Keratinocyte (primary cell): ENCODE measurements around the gene TAS2R14. TPM values are rescaled to one million over a fixed set of nuclear protein-coding genes. Genes with fewer than 3 reads are reported as not detected.

ENCODE experiments used
- DNase-seq: peaks from one replicate; pipeline ENCODE4 v3.0.0-alpha.2; 2011; ENCODE audit warnings: low read depth, missing footprints, low spot score
- FAIRE-seq: peaks from 2 replicates; lab custom pipeline; 2011; peaks lifted over from hg19 to GRCh38; lab: Jason Lieb, UNC
- H2AFZ ChIP-seq: 2 replicates; pipeline ENCODE4 v1.6.0; 2012; ENCODE audit warnings: low read length, control low read depth, inconsistent platforms; ENCODE audit not compliant: control insufficient read depth
- H3K27ac ChIP-seq: 2 replicates; pipeline ENCODE4 v1.5.1; 2011; ENCODE audit warnings: low read length; ENCODE audit not compliant: control insufficient read depth, insufficient read depth
- H3K27me3 ChIP-seq: 3 replicates; pipeline ENCODE4 v1.6.0; 2011; ENCODE audit warnings: low read length; ENCODE audit not compliant: control insufficient read depth, insufficient read depth; ENCODE audit errors: extremely low read depth
- H3K36me3 ChIP-seq, 2 experiments: 2 replicates in 1 of 2; 3 replicates in 1 of 2; pipeline ENCODE4 v1.5.1; 2011; ENCODE audit warnings: low read length in 2 of 2, mild to moderate bottlenecking in 1 of 2; ENCODE audit not compliant: control insufficient read depth in 2 of 2, insufficient read depth in 2 of 2; ENCODE audit errors: extremely low read depth in 1 of 2
- H3K4me1 ChIP-seq: 3 replicates; pipeline ENCODE4 v1.5.1; 2011; ENCODE audit warnings: low read length; ENCODE audit not compliant: control insufficient read depth, insufficient read depth; ENCODE audit errors: extremely low read depth
- H3K4me2 ChIP-seq: 3 replicates; pipeline ENCODE4 v1.6.0; 2011; ENCODE audit warnings: low read depth, low read length; ENCODE audit not compliant: control insufficient read depth, insufficient read depth; ENCODE audit errors: extremely low read depth
- H3K4me3 ChIP-seq, 3 experiments: fragments of 200-600 bp in 1 of 3; sonication (generic) in 1 of 3; 2 replicates in 2 of 3; 3 replicates in 1 of 3; pipeline ENCODE4 v1.5.1; 2011 to 2016; ENCODE audit warnings: low read length in 3 of 3, mild to moderate bottlenecking in 3 of 3, control low read depth in 2 of 3, inconsistent platforms in 1 of 3, low read depth in 1 of 3, mixed read lengths in 1 of 3, mixed run types in 1 of 3, moderate library complexity in 1 of 3; ENCODE audit not compliant: control insufficient read depth in 2 of 3, insufficient read depth in 2 of 3; ENCODE audit errors: extremely low read depth in 1 of 3
- H3K79me2 ChIP-seq: 2 replicates; pipeline ENCODE4 v1.6.0; 2012; ENCODE audit warnings: low read length; ENCODE audit not compliant: control insufficient read depth, insufficient read depth
- H3K9ac ChIP-seq: 3 replicates; pipeline ENCODE4 v1.6.0; 2011; ENCODE audit warnings: low read length; ENCODE audit not compliant: control insufficient read depth, insufficient read depth; ENCODE audit errors: extremely low read depth
- H3K9me1 ChIP-seq: 3 replicates; pipeline ENCODE4 v1.6.0; 2011; ENCODE audit warnings: low read length; ENCODE audit not compliant: control insufficient read depth, insufficient read depth; ENCODE audit errors: extremely low read depth
- H3K9me3 ChIP-seq: 2 replicates; pipeline ENCODE4 v1.5.1; 2012; ENCODE audit warnings: low read depth, low read length; ENCODE audit not compliant: control insufficient read depth
- H4K20me1 ChIP-seq: 3 replicates; pipeline ENCODE4 v1.6.0; 2011; ENCODE audit warnings: low read length; ENCODE audit not compliant: control insufficient read depth, insufficient read depth; ENCODE audit errors: extremely low read depth
- CTCF ChIP-seq, 3 experiments: IDR thresholded peaks in 1 of 3; conservative IDR thresholded peaks in 1 of 3; optimal IDR thresholded peaks in 1 of 3; 2 replicates in 2 of 3; 3 replicates in 1 of 3; pipeline versions ENCODE3 to v1.5.1; 2011; ENCODE audit warnings: low read length in 3 of 3, mild to moderate bottlenecking in 3 of 3, moderate library complexity in 2 of 3, control low read depth in 1 of 3, inconsistent platforms in 1 of 3; ENCODE audit not compliant: insufficient read depth in 2 of 3; ENCODE audit errors: extremely low read depth in 1 of 3
- EZH2 ChIP-seq: IDR thresholded peaks from one replicate; pipeline ENCODE4 v1.6.1; 2012; ENCODE audit warnings: inconsistent platforms, mild to moderate bottlenecking, low read length, moderate library complexity
- dilution Hi-C: fragments of 300-500 bp; cut with MboI; formaldehyde crosslinking; loops from one replicate; pipeline ENCODE4 v1.7.0; 2020; ENCODE audit warnings: low sequenced_read_pairs; ENCODE audit not compliant: extremely low pct_ligation_motif_present
- polyA plus RNA-seq, 5 experiments: library from polyadenylated mRNA; depleted of rRNA in 3 of 5; stranded (reverse) in 3 of 5; stranded (forward) in 1 of 5; unstranded in 1 of 5; fragments of >200 nt; gene quantifications; 1 replicate in 1 of 5; 2 replicates in 3 of 5; 3 replicates in 1 of 5; pipeline versions ENCODE4 v1.2.1 to v1.2.3, GENCODE V29; 2011 to 2012; ENCODE audit warnings: missing spikeins in 2 of 5, low read depth in 1 of 5, low replicate concordance in 1 of 5

The TAS2R14 gene
- polyA plus RNA-seq, 1 donor (not counting 4 experiments of a cell fraction or from before 2014, with no cell fraction given) = 1.2 TPM

GRCh38 chr12:10891937-10892336 lies 47.1 kb downstream of the TAS2R14 start:
- H3K4me3 ChIP-seq = no peak overlapping the region
- H4K20me1 ChIP-seq = no peaks in the 10 kb centered on the region
- H3K9ac ChIP-seq = no peak overlapping the region
- H3K27ac ChIP-seq = no peak overlapping the region
- H3K4me2 ChIP-seq = no peak overlapping the region
- DNase-seq (no peak), FAIRE-seq (no peak)
- no peaks in the 10 kb centered on the region for H3K79me2 ChIP-seq
- no peak overlapping the region for H2AFZ ChIP-seq
- H3K9me1 ChIP-seq = no peaks in the 10 kb centered on the region
- no peaks in the 10 kb centered on the region for H3K36me3 ChIP-seq
- TF ChIP-seq EZH2 (no peak), CTCF (optimal IDR thresholded peaks at IDR 0.05 in 1 of 3, IDR thresholded peaks at IDR 0.05 in 1 of 3, conservative IDR thresholded peaks at IDR 0.05 in 1 of 3; ENCODE audit: extremely low read depth in 1 of 3, insufficient read depth in 2 of 3, low read length in 3 of 3) (no peak)
- H3K4me1 ChIP-seq = no peaks in the 10 kb centered on the region
- dilution Hi-C loops = no loop called here
- H3K9me3 ChIP-seq = no peaks in the 10 kb centered on the region
- H3K27me3 ChIP-seq = no peaks in the 10 kb centered on the region

GRCh38 chr12:10889226-10889625 lies 49.8 kb downstream of the TAS2R14 start:
- no peak overlapping the region for H3K4me2 ChIP-seq
- no peak for DNase-seq
- H3K36me3 ChIP-seq = no peaks in the 10 kb centered on the region
- no peak for TF ChIP-seq EZH2
- no peak for TF ChIP-seq CTCF (optimal IDR thresholded peaks at IDR 0.05 in 1 of 3, IDR thresholded peaks at IDR 0.05 in 1 of 3, conservative IDR thresholded peaks at IDR 0.05 in 1 of 3; ENCODE audit: extremely low read depth in 1 of 3, insufficient read depth in 2 of 3, low read length in 3 of 3)
- H3K9me1 ChIP-seq = no peaks in the 10 kb centered on the region
- H2AFZ ChIP-seq = no peak overlapping the region
- H3K27me3 ChIP-seq = no peaks in the 10 kb centered on the region
- dilution Hi-C loops = no loop called here
- no peaks in the 10 kb centered on the region for H3K9me3 ChIP-seq
- H3K27ac ChIP-seq = no peak overlapping the region
- H3K9ac ChIP-seq = no peak overlapping the region
- H3K4me3 ChIP-seq = no peak overlapping the region
- no peaks in the 10 kb centered on the region for H3K79me2 ChIP-seq
- no peaks in the 10 kb centered on the region for H3K4me1 ChIP-seq
- FAIRE-seq = no peak
- no peaks in the 10 kb centered on the region for H4K20me1 ChIP-seq

Other genes with a start within 250 kb of the TAS2R14 start
- 127 to 367 TPM (median 170 TPM) in 3 replicates for gene YBX3, start 215.9 kb downstream of the TAS2R14 start, polyA plus RNA-seq
- not detected in 3 replicates for gene TAS2R7, start 136.6 kb downstream of the TAS2R14 start, polyA plus RNA-seq
- not detected in 3 replicates for gene TAS2R8, start 132.0 kb downstream of the TAS2R14 start, polyA plus RNA-seq
- gene TAS2R9, start 129.1 kb downstream of the TAS2R14 start, polyA plus RNA-seq = not detected in 3 replicates
- 0.10 to 0.22 TPM in 2 of 3 replicates, not detected in the other for gene TAS2R10, start 112.9 kb downstream of the TAS2R14 start, polyA plus RNA-seq
- 2.5 to 4.0 TPM (median 2.7 TPM) in 3 replicates for gene PRR4, start 89.8 kb downstream of the TAS2R14 start, polyA plus RNA-seq
- gene PRH1, start 55.0 kb downstream of the TAS2R14 start, polyA plus RNA-seq = 4.5 to 5.5 TPM (median 4.9 TPM) in 3 replicates
- 0.08 to 0.14 TPM in 2 of 3 replicates, not detected in the other for gene TAS2R13, start 29.7 kb downstream of the TAS2R14 start, polyA plus RNA-seq
- 0.12 to 0.13 TPM in 2 of 3 replicates, not detected in the other for gene PRH2, start 10.0 kb downstream of the TAS2R14 start, polyA plus RNA-seq
- 0.10 TPM in 1 of 3 replicates, not detected in the others for gene TAS2R50, start 47.6 kb upstream of the TAS2R14 start, polyA plus RNA-seq
- 0.08 to 0.43 TPM (median 0.41 TPM) in 3 replicates for gene TAS2R20, start 59.0 kb upstream of the TAS2R14 start, polyA plus RNA-seq
- gene TAS2R19, start 83.4 kb upstream of the TAS2R14 start, polyA plus RNA-seq = 0.17 to 0.31 TPM in 2 of 3 replicates, not detected in the other
- gene TAS2R31, start 92.1 kb upstream of the TAS2R14 start, polyA plus RNA-seq = 0.08 to 0.28 TPM in 2 of 3 replicates, not detected in the other
- 0.10 to 0.13 TPM in 2 of 3 replicates, not detected in the other for gene TAS2R46, start 123.0 kb upstream of the TAS2R14 start, polyA plus RNA-seq
- 0.34 TPM in 1 of 3 replicates, not detected in the others for gene TAS2R43, start 153.1 kb upstream of the TAS2R14 start, polyA plus RNA-seq
- gene TAS2R30, start 195.4 kb upstream of the TAS2R14 start, polyA plus RNA-seq = 0.03 to 0.18 TPM in 2 of 3 replicates, not detected in the other
- 2.5 to 3.9 TPM (median 2.6 TPM) in 3 replicates for gene SMIM10L1, start 231.9 kb upstream of the TAS2R14 start, polyA plus RNA-seq
- not detected in 3 replicates for gene TAS2R42, start 247.7 kb upstream of the TAS2R14 start, polyA plus RNA-seq